Caco-2 (cell line): ENCODE data around the gene EPG5. TPM values are rescaled to one million over a fixed set of nuclear protein-coding genes. Genes with fewer than 3 reads are reported as not detected.
"Not testable (repeated sequence)": the region's sequence is repeated elsewhere in the genome, so short reads cannot be mapped to it uniquely, and the experiment has no call there.

Experiments used
- BruUV-seq: library from RNA; stranded (reverse); fragments of 400-500 nt; replicated peaks from 2 replicates; lab custom pipeline; 2021; lab: Mats Ljungman, UMichigan
- CTCF ChIA-PET: fragments of 300-600 bp; sonication (Branson Sonifier 250); formaldehyde crosslinking; loops from one replicate; lab custom pipeline; 2022; ENCODE audit warnings: antibody characterized with exemption; lab: Charles Lee
- POLR2A ChIA-PET: fragments of 300-600 bp; sonication (Branson Sonifier 250); formaldehyde crosslinking; loops from one replicate; lab custom pipeline; 2022; ENCODE audit warnings: antibody characterized with exemption; lab: Charles Lee
- DNase-seq, 2 experiments: peaks; one replicate each; pipeline versions ENCODE4 v3.0.0 to v3.0.0-alpha.2; 2020 to 2022
- H3K27me3 ChIP-seq: replicated peaks from 2 replicates; pipeline ENCODE4 v1.6.0; 2011; ENCODE audit warnings: low read length; ENCODE audit not compliant: control insufficient read depth, insufficient read depth
- H3K36me3 ChIP-seq: 2 replicates; pipeline ENCODE4 v1.5.1; 2011; ENCODE audit warnings: low read length; ENCODE audit not compliant: control insufficient read depth, insufficient read depth
- H3K4me1 ChIP-seq: fragments of 250-450 bp; sonication (Bioruptor Pico); 2 replicates; pipeline ENCODE4 v1.5.1; 2020; ENCODE audit warnings: mild to moderate bottlenecking
- H3K4me3 ChIP-seq: 2 replicates; pipeline ENCODE4 v1.5.1; 2011; ENCODE audit warnings: low read depth, mild to moderate bottlenecking, control low read depth, low read length
- H3K9me3 ChIP-seq: fragments of 250-450 bp; sonication (Bioruptor Pico); 2 replicates; pipeline ENCODE4 v1.5.1; 2020; ENCODE audit warnings: mild to moderate bottlenecking, moderate library complexity
- H3K27ac Mint-ChIP-seq: one replicate; pipeline ENCODE4 v1.8.0; 2022; ENCODE audit warnings: mixed read lengths; ENCODE audit not compliant: unreplicated experiment
- H3K27me3 Mint-ChIP-seq: one replicate; pipeline ENCODE4 v1.8.0; 2022; ENCODE audit warnings: mixed read lengths; ENCODE audit not compliant: insufficient read depth, unreplicated experiment
- H3K36me3 Mint-ChIP-seq: one replicate; pipeline ENCODE4 v1.8.0; 2022; ENCODE audit warnings: mild to moderate bottlenecking, mixed read lengths; ENCODE audit not compliant: insufficient read depth, unreplicated experiment
- H3K4me1 Mint-ChIP-seq: one replicate; pipeline ENCODE4 v1.8.0; 2022; ENCODE audit warnings: low read depth, mixed read lengths; ENCODE audit not compliant: unreplicated experiment
- H3K4me3 Mint-ChIP-seq: one replicate; pipeline ENCODE4 v1.8.0; 2022; ENCODE audit warnings: mild to moderate bottlenecking, moderate library complexity, mixed read lengths; ENCODE audit not compliant: unreplicated experiment
- H3K9me3 Mint-ChIP-seq: one replicate; pipeline ENCODE4 v1.8.0; 2022; ENCODE audit warnings: mixed read lengths; ENCODE audit not compliant: unreplicated experiment
- intact Hi-C: fragments of 100-400 bp; cut with micrococcal nuclease; formaldehyde crosslinking; loops from one replicate; pipeline ENCODE4 v1.10.0; 2022; ENCODE audit not compliant: unreplicated experiment
- total RNA-seq: library from RNA; stranded (reverse); gene quantifications from 2 replicates; pipeline ENCODE4 v1.2.3, GENCODE V29; 2022
- TF ChIP-seq, protein P1 (sequence below), 2 experiments: fragments of 200-600 bp in 1 of 2; IDR thresholded peaks; 1 replicate in 1 of 2; 2 replicates in 1 of 2; pipeline versions ENCODE4 v1.5.1 to v1.8.0; 2011 to 2022; ENCODE audit warnings: antibody characterized with exemption in 1 of 2, control low read depth in 1 of 2, inconsistent platforms in 1 of 2, low read depth in 1 of 2, low read length in 1 of 2, mild to moderate bottlenecking in 1 of 2, moderate library complexity in 1 of 2; ENCODE audit not compliant: insufficient read depth in 1 of 2, severe bottlenecking in 1 of 2, unreplicated experiment in 1 of 2

The EPG5 gene
- total RNA-seq, 1 experiment from 2014 or later: 12.0 TPM

DNA sequence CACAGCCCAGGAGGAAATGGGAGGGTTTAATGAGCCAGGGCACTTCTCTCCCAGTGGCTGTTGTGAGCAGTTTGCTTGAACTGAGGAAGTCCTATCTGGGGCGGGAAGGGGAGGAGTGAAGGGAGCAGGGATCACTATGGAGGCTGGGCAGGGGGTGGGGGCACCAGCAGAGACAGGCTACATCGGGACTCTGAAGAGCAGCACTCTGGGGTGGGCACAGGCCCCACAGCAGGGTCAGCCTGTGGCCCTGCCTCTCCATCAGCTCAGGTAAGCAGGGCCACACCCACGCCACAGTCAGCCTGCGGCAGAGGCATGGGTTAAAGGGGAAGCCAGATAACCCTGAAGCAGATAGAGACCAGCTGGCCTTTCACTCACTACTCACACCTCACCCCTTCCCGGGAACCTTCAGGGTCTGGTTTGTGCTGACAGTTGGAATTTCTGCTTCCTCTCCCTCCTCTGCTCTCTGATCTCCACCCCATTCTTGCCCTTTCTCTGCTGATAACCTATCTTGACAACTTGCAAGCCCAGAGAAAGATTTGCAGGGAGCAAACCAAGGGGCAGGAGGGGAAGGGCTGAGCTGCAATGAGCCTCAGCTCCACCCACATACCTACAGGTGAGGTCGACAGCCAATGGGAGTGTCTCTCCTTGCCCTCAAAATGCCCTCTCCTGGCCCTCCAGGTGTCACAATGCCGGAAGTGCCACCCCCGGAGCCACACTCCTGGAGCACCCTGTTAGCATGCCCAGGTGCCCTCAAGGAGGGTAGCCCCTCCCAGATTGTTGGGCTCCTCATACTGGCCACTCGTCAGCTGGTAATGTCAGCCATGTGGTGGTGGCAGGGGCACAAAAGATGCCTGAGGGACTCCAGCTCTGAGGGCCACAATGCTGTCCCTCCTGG, 138.0 kb downstream of the EPG5 start:
- Histone ChIP-seq H3K9me3 (no peaks in the 10 kb centered on the region), H3K4me3 (no peak overlapping the region), H3K27me3 (no peaks in the 10 kb centered on the region), H3K36me3 (no peaks in the 10 kb centered on the region), H3K4me1 (peaks cover 30% of the 10 kb centered on the region)
- TF ChIP-seq, protein P1, sequence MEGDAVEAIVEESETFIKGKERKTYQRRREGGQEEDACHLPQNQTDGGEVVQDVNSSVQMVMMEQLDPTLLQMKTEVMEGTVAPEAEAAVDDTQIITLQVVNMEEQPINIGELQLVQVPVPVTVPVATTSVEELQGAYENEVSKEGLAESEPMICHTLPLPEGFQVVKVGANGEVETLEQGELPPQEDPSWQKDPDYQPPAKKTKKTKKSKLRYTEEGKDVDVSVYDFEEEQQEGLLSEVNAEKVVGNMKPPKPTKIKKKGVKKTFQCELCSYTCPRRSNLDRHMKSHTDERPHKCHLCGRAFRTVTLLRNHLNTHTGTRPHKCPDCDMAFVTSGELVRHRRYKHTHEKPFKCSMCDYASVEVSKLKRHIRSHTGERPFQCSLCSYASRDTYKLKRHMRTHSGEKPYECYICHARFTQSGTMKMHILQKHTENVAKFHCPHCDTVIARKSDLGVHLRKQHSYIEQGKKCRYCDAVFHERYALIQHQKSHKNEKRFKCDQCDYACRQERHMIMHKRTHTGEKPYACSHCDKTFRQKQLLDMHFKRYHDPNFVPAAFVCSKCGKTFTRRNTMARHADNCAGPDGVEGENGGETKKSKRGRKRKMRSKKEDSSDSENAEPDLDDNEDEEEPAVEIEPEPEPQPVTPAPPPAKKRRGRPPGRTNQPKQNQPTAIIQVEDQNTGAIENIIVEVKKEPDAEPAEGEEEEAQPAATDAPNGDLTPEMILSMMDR (IDR thresholded peaks at IDR 0.05; ENCODE audit: insufficient read depth in 1 of 2, low read depth in 1 of 2, low read length in 1 of 2, severe bottlenecking in 1 of 2, unreplicated experiment in 1 of 2): no peak
- peak overlapping the region; percentile 69 for H3K27ac Mint-ChIP-seq
- intact Hi-C loops: no loop called here
- H3K9me3 Mint-ChIP-seq: no peaks in the 10 kb centered on the region
- no TSS peak for BruUV-seq
- ChIA-PET CTCF (interaction anchor here (0.8 kb wide), 1 partner anchor 97 kb away, joined by 3 read pairs; no protein-coding TSS in a partner anchor), POLR2A (no interaction called here)
- peak; percentile 77 to 91 for DNase-seq
- no peaks in the 10 kb centered on the region for H3K36me3 Mint-ChIP-seq
- H3K4me1 Mint-ChIP-seq: peaks cover 3% of the 10 kb centered on the region
- no peaks in the 10 kb centered on the region for H3K27me3 Mint-ChIP-seq
- H3K4me3 Mint-ChIP-seq: peak overlapping the region; percentile 44

- H3K27me3 Mint-ChIP-seq, H3K9me3 ChIP-seq, H3K36me3 ChIP-seq, H3K4me3 Mint-ChIP-seq, DNase-seq, H3K36me3 Mint-ChIP-seq, H3K27me3 ChIP-seq, H3K4me3 ChIP-seq, CTCF ChIA-PET, H3K4me1 Mint-ChIP-seq, H3K9me3 Mint-ChIP-seq, intact Hi-C loops, H3K27ac Mint-ChIP-seq, BruUV-seq, POLR2A ChIA-PET: not testable (repeated sequence)
- peaks cover 26% of the 10 kb centered on the region for H3K4me1 ChIP-seq
Measured at GRCh38 chr18:45826716-45827115, 140.4 kb downstream of the EPG5 start.

GRCh38 chr18:45826084-45826483, 141.0 kb downstream of the EPG5 start:
- Mint-ChIP-seq H3K4me1 (no peaks in the 10 kb centered on the region), H3K4me3 (no peak overlapping the region), H3K36me3 (no peaks in the 10 kb centered on the region), H3K27me3 (no peaks in the 10 kb centered on the region), H3K9me3 (no peaks in the 10 kb centered on the region), H3K27ac (no peak overlapping the region)
- POLR2A ChIA-PET: no interaction called here
- Histone ChIP-seq H3K4me3 (no peak overlapping the region), H3K9me3 (no peaks in the 10 kb centered on the region), H3K36me3 (no peaks in the 10 kb centered on the region), H3K4me1 (peaks cover 26% of the 10 kb centered on the region), H3K27me3 (no peaks in the 10 kb centered on the region)
- BruUV-seq: no TSS peak
- TF ChIP-seq, protein P1 (IDR thresholded peaks at IDR 0.05; ENCODE audit: insufficient read depth in 1 of 2, low read depth in 1 of 2, low read length in 1 of 2, severe bottlenecking in 1 of 2, unreplicated experiment in 1 of 2): no peak
- CTCF ChIA-PET: no interaction called here
- DNase-seq: no peak
- intact Hi-C loops: no loop called here
